SH-SY5Y (cell line): ENCODE measurements around the gene PLA2G2D.

Experiments used
- GATA2 ChIP-seq: IDR thresholded peaks from 2 replicates; pipeline ENCODE4 v1.6.1; 2011; ENCODE audit warnings: mild to moderate bottlenecking, low read depth, low read length
- GATA3 ChIP-seq: IDR thresholded peaks from 2 replicates; pipeline ENCODE4 v1.6.1; 2011; ENCODE audit warnings: low read depth, mild to moderate bottlenecking, low read length, moderate library complexity

The PLA2G2D gene

GRCh38 chr1:20119347-20119746, at the start of gene PLA2G2D:
TSS of gene PLA2G2D (minus strand) at chr1:20119536. CDS start at chr1:20119498, 38 bp downstream.
- no peak for TF ChIP-seq GATA3
- no peak for TF ChIP-seq GATA2

- no peak for TF ChIP-seq GATA3
- no peak for TF ChIP-seq GATA2
Observed at GRCh38 chr1:20168564-20169491, 49.5 kb upstream of the PLA2G2D start.

- TF ChIP-seq GATA2 (no peak), GATA3 (no peak)
Observed at GRCh38 chr1:20167126-20167525, 47.8 kb upstream of the PLA2G2D start.

- TF ChIP-seq GATA3, result no peak
- no peak for TF ChIP-seq GATA2
Observed at GRCh38 chr1:20166051-20166450, 46.7 kb upstream of the PLA2G2D start.

- TF ChIP-seq GATA2 (no peak), GATA3 (no peak)
Observed at GRCh38 chr1:20165522-20165951, 46.2 kb upstream of the PLA2G2D start.

GRCh38 chr1:20164694-20165202, 45.4 kb upstream of the PLA2G2D start:
- TF ChIP-seq GATA3, result no peak
- no peak for TF ChIP-seq GATA2

GRCh38 chr1:20160034-20160433, 40.7 kb upstream of the PLA2G2D start:
- TF ChIP-seq GATA3 (no peak), GATA2 (no peak)

- no peak for TF ChIP-seq GATA2
- TF ChIP-seq GATA3, result no peak
Observed at GRCh38 chr1:20158358-20159070, 39.2 kb upstream of the PLA2G2D start.

- no peak for TF ChIP-seq GATA3
- TF ChIP-seq GATA2, result no peak
Observed at GRCh38 chr1:20154301-20154831, 35.0 kb upstream of the PLA2G2D start.

GRCh38 chr1:20153000-20153418, 33.7 kb upstream of the PLA2G2D start:
- no peak for TF ChIP-seq GATA2
- TF ChIP-seq GATA3, result no peak

- TF ChIP-seq GATA2, result no peak
- no peak for TF ChIP-seq GATA3
Observed at GRCh38 chr1:20152599-20152930, 33.2 kb upstream of the PLA2G2D start.

GRCh38 chr1:20151906-20152598, 32.7 kb upstream of the PLA2G2D start:
- TF ChIP-seq GATA2 (no peak), GATA3 (no peak)

- TF ChIP-seq GATA2 (no peak), GATA3 (no peak)
Observed at GRCh38 chr1:20150969-20151368, 31.6 kb upstream of the PLA2G2D start.

- TF ChIP-seq GATA2 (no peak), GATA3 (no peak)
Observed at GRCh38 chr1:20150326-20150705, 31.0 kb upstream of the PLA2G2D start.
